HG02571 (cell line): Measurements from ENCODE around the gene KIAA1671.

Experiments
- ATAC-seq: cut with Tn5 transposase; IDR thresholded peaks from one replicate; pipeline ENCODE4 v1.9.1; 2021; ENCODE audit warnings: mild to moderate bottlenecking, moderate library complexity; ENCODE audit not compliant: unreplicated experiment

Gene KIAA1671

DNA sequence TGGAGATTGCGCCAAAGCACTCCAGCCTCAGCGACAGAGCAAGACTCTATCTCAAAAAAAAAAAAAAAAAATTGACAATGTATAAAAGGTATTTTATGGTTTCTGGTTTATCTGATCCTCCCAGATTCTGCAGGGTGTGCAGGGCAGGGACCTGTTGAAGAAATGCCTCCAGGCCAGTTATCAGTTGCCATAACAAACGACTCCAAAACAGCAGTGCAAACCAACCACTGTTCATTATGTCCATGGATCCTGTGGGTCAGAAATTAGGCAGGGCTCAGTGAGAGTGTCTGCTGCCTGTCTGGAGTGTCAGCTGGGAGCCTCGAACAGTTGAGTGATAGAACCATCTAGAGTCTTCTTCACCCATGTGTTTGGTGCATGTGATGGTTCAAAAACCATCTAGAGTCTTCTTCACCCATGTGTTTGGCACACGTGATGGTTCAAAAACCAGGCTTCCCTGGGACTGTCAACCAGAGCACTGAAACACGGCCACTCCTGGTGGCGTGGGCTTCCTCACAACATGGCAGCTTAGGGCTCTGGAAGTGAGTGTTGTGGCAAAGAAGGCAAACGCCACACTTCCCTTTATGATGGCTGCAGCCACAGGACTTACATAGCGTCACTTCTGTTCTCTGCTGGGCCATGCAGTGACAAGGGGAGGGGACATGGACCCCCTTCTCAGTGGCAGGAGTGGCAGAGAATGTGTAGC, 132.0 kb downstream of the KIAA1671 start:
- ATAC-seq, result no peak

DNA sequence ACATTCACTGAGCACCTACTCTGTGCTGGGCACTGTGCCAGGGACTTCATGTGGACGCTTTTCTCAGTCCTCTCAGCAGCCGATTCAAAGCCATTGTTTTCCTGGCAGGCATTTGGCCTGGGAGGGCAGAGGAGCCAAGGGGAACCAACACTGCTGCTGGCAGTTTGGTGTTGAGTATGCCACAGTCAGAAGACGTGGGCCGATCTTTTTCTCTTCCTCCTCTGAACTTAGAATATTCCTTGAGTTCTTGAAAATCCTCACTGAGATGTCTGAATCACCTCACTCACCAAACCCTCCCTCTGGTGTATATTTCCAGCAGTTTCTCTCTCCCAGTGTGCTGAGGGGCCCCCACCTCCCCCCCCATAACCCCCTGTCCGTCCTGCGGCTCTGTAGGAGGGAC, 132.6 kb downstream of the KIAA1671 start:
- no peak for ATAC-seq

DNA sequence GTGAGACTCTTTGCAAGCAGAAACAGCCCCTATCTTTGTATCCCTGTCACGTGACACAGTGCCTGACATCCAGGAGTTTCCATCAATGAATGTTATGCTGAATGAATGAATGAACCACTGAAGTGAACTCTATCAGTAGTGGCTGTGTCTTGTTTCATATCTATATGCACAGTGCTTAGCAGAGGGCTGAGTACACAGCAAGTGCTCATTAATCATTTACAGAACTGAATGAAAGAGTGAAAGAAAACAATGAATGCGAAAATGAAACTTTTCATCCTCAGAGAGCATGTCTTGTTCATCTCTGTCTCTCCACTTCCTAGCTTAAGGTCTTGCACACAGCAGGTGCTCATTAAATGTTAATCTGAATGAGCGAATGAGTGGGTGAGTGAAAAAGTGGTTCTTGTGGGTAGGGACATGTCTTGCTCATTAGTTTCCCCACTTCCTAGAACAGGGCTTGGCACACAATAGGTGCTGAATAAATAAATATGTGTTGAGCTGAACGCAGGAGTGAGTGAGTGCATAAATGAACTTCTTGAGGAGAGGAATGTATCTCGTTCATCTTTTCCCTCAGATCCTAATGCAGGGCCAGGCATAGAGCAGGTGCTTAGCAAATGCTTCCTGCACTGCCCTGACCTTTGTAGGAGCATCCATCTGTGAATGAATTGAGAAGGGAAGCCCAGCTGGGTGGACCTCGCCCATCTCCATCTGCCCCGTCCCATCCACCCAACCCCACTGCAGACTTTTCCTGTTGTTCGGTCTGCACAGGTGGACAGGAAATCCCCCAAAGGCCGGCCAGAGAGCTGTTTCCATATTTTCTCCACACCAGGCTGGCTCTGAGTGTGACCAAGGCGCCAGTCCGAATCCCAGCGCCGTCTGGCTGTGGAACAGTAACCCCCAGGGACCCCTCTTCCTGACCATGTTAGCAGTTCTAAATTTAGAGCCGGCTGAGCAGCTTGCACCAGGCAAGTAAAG, 133.7 kb downstream of the KIAA1671 start:
- ATAC-seq, result peak; percentile 69

DNA sequence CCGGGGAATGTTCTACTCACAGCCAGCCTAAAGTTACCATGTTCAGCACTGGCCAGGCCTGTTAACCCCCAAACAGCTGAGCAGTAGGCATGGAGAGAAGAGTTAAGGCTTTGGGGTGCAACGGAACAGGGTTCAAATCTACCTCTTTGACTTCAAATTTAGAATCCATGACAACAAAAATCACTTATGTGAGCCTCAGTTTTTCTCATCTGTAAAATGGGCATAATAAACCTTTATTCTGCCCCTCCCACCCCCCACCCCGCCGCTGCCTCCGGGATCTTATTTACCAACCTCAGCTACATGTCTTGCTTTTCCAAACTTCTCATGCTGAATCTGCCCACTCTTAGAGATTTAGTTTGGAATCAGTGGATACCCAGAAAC, 134.4 kb downstream of the KIAA1671 start:
- no peak for ATAC-seq

DNA sequence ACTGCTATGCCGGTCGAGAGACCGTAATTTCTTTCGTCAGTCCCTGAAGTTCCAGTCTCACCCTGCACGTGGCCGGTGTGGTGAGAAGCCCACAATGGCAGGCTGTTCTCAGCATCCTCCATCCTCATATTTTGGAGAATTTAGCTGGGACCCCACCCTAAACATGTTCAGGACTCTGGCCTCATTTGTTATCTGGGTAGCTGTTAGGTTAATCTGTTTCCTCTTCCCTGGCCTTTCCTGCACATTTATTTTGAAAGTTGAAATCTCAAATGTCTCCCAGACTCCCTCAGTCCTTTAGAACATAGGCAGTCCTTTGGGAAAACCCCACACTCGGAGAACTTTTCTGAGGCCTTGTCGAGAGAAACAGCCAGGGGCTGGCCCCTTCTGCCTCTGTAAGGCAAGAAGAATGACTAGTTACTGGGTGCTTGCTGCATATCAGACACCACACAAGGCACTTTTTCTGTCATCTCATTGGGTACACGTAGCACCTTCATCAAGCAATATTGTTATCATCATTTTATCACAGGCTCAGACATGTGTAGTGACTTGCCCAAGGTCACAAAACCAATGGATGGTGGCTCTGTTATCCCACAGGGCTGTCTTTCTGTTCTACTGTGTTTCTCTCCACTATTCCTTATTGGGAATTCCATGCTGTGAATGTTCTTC, 137.8 kb downstream of the KIAA1671 start:
- no peak for ATAC-seq

DNA sequence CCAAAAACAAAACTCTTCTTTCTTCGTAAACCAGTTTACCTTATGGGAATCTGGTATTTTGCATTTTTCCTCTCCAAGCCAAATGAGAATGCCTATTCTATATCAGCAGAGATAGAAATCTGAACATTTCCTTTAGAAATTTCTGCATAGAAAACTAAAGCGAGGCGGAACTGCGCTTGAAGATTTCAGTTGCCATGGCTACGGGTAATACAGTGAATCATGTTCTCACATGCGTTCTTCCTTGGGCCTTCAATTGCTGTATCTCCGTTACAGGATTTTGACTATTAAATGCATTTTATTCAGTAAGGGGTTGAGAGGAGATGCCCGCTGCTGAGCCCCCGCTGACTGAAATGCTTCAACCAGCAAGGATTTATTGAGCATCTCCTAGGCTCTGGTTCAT, 138.9 kb downstream of the KIAA1671 start:
- no peak for ATAC-seq

DNA sequence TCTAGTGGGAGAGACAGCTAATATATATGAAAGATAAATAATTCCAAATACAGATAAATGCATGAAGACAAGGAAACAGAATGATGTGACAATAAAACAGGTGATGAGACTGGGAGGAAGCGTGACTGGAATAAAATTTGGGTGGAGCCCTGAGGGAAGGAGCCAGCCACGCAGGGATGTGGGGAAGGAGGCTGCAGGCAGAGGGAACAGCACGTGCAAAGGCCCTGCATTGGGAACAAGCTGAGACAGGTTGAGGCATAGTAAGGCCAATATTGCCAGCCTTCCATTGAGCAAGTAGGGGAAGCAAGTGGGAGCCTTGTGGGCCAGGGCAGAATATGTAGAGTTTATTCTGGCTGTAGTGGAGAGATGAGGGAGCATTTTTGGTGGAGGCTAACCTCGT, 139.6 kb downstream of the KIAA1671 start:
- no peak for ATAC-seq

DNA sequence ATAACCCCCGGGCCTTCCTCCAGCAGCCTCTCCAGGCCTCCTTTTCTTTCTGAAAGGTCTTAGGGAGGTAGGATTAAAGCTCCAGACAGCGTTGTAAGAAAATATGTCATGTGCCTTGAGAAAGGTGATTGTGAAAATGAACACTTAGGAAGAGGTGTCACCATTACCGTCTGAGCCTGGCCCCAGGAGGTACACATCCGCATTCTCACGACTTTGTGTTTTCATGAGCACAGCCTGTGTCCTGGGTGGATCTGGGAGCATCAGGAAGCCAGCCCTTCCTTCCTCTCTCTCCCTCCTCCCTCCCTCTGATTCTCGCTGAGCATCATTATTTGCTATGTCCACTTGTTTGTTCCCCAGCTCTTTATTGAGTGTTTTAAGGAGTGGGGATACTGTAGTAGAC, 142.1 kb downstream of the KIAA1671 start:
- ATAC-seq, result no peak

DNA sequence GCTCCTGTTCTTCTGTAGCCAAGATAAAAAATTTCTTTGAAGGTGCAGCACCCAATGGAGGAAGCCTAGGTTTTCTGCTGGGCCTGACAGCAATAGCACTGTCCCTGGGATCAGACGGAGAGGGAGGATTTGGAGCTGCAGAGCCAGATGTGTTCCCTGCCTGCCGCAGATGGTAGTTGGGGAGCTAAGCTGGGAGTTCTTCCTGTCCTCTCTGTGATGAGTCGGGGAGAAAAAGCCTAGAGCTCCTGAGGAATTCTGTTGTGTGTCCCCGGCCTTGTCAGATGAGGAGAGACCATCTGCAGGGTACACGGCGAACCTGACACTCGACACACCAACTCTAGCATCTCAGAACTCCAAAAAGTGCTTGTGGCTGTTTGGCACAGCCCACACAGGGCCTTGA, 143.4 kb downstream of the KIAA1671 start:
- ATAC-seq, result no peak

DNA sequence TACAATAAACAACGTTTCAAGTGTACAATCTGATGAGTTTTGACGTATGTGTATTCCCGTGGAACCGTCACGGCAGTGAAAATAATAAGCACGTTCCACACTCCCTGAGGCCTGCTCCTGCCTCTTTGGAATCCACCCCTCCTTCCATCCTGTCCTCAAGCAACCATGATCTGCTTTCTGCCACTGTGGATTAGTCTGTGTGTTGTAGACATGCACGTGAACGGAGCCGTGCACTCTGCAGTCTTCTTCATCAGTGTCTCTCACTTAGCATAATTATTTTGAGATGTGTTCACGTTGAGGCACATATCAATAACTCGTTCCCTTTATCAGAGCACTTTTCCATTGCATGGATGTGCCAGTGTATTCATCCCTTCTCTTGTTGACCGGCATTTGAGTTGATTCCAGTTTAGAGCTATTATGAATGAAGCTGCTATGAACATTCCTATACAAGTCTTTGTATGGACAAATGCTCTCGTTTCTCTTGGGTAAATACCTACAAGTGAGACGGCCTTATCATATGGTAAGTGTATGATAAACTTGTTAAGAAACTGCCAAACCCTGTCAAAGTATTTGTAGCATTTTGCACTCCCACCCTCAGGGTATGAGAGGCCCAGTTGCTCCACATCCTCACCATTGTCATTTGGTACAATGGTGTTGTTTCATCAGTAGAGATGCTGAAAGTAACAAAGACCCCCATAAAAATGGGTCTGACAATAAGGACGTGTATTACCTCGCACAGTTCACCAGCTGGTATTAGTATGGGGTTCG, 144.3 kb downstream of the KIAA1671 start:
- no peak for ATAC-seq

DNA sequence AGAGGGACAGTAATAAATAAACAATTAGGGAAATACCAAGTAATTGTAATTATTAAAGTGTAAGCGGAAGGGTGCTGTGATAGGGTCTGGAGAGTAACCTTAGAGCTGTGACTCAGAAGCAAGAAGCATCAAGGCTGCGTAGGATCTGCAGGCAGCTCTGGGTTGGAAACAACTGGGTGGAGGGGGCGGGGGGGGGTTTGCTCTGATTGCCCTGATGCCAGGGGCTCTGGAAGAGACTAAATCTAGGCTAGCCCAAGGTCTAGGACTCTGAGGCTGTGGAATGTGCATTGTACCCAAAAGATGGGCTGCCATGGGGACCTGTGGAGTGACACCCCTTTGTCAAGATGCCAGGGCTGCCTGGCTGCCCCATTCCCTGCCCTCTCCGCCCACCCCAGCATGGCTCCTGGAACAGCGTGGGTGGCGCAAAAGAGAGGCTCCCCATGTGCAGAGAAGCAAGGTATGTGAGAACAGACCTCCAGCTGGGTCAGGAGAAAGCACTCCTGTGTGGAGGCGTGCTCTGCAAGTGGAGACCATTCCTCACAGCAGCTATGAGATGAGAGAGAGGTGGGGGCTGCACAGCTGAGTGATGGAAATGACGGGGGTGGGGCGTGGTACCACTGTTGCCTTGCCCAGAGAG, 146.0 kb downstream of the KIAA1671 start:
- ATAC-seq, result no peak

DNA sequence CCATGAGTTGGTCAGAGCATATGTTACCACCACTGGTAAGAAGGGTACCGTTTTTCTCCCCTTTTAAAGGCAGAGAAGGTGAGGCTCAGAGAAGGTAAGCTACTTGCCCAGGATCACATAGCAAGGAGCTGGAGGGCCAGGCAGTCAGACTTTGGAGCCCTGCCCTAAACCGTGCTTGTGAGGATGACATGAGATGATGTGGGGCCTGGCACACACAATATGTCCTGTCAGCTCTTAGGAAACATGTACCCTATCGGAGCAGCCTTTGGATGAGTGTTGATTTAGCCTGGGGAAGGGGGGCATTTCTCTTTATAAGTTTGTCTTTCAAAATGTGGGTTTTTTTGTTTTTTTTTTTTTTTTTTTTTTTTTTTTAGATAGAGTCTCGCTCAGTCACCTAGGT, 146.7 kb downstream of the KIAA1671 start:
- no peak for ATAC-seq

DNA sequence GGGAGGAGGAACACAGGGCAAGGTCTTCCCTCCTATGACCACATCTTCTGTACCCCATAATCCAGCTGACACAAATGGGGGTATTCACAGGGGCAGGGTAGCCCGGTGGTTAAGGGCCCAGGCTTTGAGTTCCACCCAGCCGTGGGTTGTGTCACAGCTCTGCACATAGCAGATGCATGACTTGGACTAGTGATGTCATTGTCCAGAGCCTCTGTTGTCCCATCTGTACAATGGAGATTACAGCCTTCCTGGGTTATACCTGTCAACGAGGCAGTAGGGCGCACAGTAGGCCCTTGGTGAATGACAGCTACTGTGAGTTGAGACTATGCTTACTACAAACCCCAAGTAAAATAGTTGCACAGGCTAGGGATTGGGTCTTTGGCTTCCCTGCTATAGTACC, 147.9 kb downstream of the KIAA1671 start:
- no peak for ATAC-seq

DNA sequence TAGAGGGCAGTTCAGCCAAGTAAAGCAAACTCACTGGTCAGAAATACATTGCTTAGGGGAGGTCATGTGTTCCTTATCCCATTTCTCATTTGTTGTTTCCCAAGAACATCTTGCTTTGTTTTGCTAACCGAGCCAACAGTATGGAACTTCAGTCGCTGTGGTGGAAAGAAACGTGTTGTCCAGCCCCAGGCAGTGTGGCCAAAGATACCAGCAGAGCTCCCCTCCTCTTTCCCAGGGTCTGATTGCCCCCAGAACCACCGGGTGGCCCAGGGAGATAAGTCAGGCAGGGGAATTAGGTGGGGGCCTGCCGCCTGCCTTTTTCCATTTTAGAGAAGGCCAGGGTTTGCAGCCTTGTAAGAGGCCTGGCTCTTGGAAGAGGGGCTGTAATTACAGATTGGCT, 148.4 kb downstream of the KIAA1671 start:
- no peak for ATAC-seq

DNA sequence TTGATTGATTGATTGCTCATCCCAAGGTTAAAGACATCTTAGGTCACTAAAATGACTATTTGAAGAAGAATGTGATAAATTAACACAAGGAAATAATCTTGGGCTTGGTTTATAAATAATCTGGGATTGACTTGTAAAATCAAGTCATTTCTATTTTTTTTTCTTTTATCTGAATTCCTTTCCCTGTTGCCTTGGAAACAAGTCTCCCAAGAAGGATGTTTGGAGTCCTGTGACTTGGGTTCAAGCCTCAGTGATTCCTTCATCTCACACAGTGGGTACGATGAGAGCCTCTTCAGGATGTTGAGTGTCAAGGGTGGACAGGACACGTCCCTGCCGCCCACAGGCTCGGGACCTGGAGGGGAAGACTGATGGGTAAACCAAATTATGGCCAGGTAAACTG, 149.0 kb downstream of the KIAA1671 start:
- no peak for ATAC-seq

DNA sequence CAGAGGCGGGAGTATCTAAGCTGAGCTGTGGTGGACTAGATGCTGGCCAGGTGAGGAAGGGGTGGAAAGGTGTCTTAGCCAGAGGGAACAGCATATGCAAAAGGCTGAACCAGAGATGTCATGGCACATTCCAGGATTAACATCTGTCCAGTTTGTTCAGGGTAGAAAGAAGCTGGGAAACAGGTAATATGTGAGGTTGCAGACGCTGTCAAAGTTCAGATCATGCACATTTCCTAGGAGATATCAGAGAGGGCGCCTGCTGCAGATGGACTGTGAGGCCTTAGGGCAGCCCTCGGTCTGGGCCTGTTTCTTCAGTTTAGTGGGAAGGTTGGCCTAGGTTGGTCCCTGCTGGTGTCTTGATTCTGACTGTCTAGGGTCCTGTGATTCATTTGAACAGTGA, 149.5 kb downstream of the KIAA1671 start:
- ATAC-seq, result no peak

DNA sequence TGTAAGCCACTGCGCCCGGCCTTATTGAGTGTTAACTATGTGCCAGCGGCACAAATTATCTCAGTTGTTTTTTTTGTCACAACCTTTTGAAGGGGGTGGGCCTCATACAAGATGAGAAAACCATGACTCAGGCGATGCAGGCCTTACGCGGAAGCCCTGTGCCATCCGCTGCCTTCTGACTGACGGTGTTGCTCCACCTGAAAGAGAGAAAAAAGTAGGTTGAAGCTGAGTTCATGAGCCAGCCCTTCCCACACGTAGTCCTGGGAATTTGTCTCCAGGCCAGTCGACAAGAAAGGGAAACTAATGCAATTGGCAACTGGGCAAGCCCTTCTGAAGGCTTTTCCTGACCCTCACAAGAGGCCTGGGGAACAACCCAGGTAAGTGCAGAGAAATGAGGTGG, 150.2 kb downstream of the KIAA1671 start:
- no peak for ATAC-seq

DNA sequence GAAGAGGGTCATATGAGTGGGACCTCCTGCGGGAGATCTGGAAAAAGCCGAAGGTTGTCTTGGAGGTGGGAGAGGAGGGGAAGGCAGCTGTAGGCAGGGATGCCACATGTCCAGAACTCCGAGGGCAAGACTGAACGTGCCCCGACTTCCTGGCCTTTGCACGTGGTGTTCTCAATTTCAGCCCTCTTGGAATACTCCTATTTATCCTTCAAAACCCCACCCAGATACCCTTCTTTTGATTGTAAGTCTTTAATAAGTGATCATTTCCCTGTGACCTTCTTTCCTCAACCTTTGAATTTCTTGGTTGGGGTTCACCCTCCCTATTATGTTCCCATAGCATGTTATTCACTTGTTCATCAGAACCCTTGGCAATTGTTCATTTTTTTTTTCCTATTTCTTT, 151.9 kb downstream of the KIAA1671 start:
- no peak for ATAC-seq

DNA sequence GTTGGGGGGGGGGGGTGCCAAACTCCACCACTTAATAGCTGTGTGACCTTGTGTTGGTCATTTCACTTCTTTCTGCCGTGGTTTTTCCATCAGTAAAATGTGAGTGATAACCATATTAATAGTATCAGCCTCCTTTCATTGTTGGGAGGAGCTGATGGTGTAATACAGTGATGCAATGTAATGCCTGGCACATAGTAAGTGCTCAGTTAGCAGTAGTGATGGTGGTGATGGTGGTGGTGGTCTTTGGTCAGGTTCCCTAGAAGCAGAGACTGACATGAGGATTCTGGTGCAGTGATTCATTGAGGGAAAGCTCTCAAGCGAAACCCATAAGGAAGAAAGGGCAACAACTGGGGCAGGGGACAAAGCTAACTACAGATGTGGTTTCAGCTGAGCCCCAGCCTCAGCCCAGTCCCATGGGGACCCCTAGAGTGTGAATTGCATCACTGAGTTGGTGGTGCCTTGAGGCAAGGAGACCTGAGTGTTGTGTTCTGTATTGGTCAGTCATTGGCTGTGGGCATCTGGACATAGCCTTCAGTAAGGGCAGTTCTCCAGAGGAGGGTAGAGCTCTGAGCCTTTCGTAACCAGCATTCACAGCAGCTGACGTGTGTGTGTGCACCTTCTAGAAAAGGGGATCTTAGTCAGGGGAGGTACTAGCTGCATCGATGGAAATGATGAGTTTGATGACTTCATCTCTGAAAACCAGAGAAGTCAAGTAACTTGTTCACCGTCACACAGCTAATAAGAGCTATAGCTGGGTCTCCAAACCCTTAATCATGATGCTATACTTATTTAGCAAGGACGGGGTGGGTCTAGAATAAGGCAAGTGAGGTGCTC, 153.5 kb downstream of the KIAA1671 start:
- no peak for ATAC-seq
